GM23338 (cell line): ENCODE measurements around the gene MAP3K7CL. TPM values are rescaled to one million over a fixed set of nuclear protein-coding genes. Genes with fewer than 3 reads are reported as not detected.

ENCODE experiments used
- ATAC-seq: fragments of 200-7000 bp; cut with Tn5 transposase; 3 replicates; pipeline ENCODE4 v1.9.1; 2020
- DNase-seq: peaks from one replicate; pipeline ENCODE4 v3.0.0-alpha.2; 2015; ENCODE audit warnings: low spot score
- H2AFZ ChIP-seq: fragments of 200-600 bp; sonication (generic); 2 replicates; pipeline ENCODE4 v1.8.0; 2016; ENCODE audit warnings: antibody characterized with exemption, mild to moderate bottlenecking, moderate library complexity
- H3F3A ChIP-seq: fragments of 200-600 bp; sonication (generic); replicated peaks from 2 replicates; pipeline ENCODE4 v1.8.0; 2017; ENCODE audit warnings: antibody characterized with exemption, mixed run types, low read depth
- H3K27ac ChIP-seq: fragments of 200-600 bp; sonication (generic); 2 replicates; pipeline ENCODE4 v1.6.1; 2016; ENCODE audit warnings: low read depth
- H3K27me3 ChIP-seq: fragments of 200-600 bp; sonication (generic); 2 replicates; pipeline ENCODE4 v1.8.0; 2016; ENCODE audit warnings: mild to moderate bottlenecking, mixed run types, moderate library complexity; ENCODE audit not compliant: insufficient read depth
- H3K36me3 ChIP-seq: fragments of 200-600 bp; sonication (generic); 2 replicates; pipeline ENCODE4 v1.8.0; 2016; ENCODE audit warnings: mild to moderate bottlenecking; ENCODE audit not compliant: insufficient read depth
- H3K4me1 ChIP-seq: fragments of 200-600 bp; sonication (generic); 2 replicates; pipeline ENCODE4 v1.8.0; 2016; ENCODE audit warnings: mild to moderate bottlenecking, moderate library complexity; ENCODE audit not compliant: insufficient read depth
- H3K4me2 ChIP-seq: fragments of 200-600 bp; sonication (generic); 2 replicates; pipeline ENCODE4 v1.7.1; 2017; ENCODE audit warnings: mixed run types
- H3K4me3 ChIP-seq: fragments of 200-600 bp; sonication (generic); 2 replicates; pipeline ENCODE4 v1.6.1; 2016; ENCODE audit warnings: mixed run types
- H3K79me2 ChIP-seq: fragments of 200-600 bp; sonication (generic); replicated peaks from 2 replicates; pipeline ENCODE4 v1.8.0; 2017; ENCODE audit warnings: mild to moderate bottlenecking; ENCODE audit not compliant: insufficient read depth
- H3K9me2 ChIP-seq: fragments of 200-600 bp; sonication (generic); 2 replicates; pipeline ENCODE4 v1.8.0; 2017; ENCODE audit not compliant: insufficient read depth
- H4K20me1 ChIP-seq: fragments of 200-600 bp; sonication (generic); replicated peaks from 2 replicates; pipeline ENCODE4 v1.8.0; 2017; ENCODE audit warnings: mild to moderate bottlenecking; ENCODE audit not compliant: insufficient read depth
- H3K27ac Mint-ChIP-seq: 2 replicates; pipeline ENCODE4 v1.8.0; 2020; ENCODE audit warnings: inconsistent platforms, mild to moderate bottlenecking, moderate library complexity, mixed read lengths
- H3K27me3 Mint-ChIP-seq: 3 replicates; pipeline ENCODE4 v1.8.0; 2022; ENCODE audit warnings: low read depth, mild to moderate bottlenecking, moderate library complexity, mixed read lengths, inconsistent platforms; ENCODE audit not compliant: insufficient read depth, poor library complexity
- H3K36me3 Mint-ChIP-seq: 3 replicates; pipeline ENCODE4 v1.8.0; 2021; ENCODE audit warnings: low read depth, mild to moderate bottlenecking, inconsistent platforms, moderate library complexity, mixed read lengths
- H3K4me1 Mint-ChIP-seq: 3 replicates; pipeline ENCODE4 v1.8.0; 2020; ENCODE audit warnings: mild to moderate bottlenecking, inconsistent platforms, mixed read lengths
- H3K4me3 Mint-ChIP-seq: 3 replicates; pipeline ENCODE4 v1.8.0; 2021; ENCODE audit warnings: moderate library complexity, mild to moderate bottlenecking, inconsistent platforms, mixed read lengths
- H3K9me3 Mint-ChIP-seq: 3 replicates; pipeline ENCODE4 v1.8.0; 2020; ENCODE audit warnings: moderate library complexity, mild to moderate bottlenecking, inconsistent platforms, mixed read lengths
- CREB1 ChIP-seq: fragments of 250-450 bp; sonication (Bioruptor Pico); IDR thresholded peaks from 2 replicates; pipeline ENCODE4 v1.5.0; 2020; ENCODE audit warnings: low read depth, mild to moderate bottlenecking, moderate library complexity
- EZH2 ChIP-seq: fragments of 200-600 bp; sonication (generic); IDR thresholded peaks from one replicate; pipeline ENCODE4 v1.8.0; 2017; ENCODE audit warnings: antibody characterized with exemption, mild to moderate bottlenecking, low read depth; ENCODE audit not compliant: unreplicated experiment
- EZH2phosphoT487 ChIP-seq: fragments of 200-600 bp; sonication (generic); IDR thresholded peaks from one replicate; pipeline ENCODE4 v1.8.1; 2018; ENCODE audit warnings: antibody characterized with exemption; ENCODE audit not compliant: unreplicated experiment
- JUNB ChIP-seq: IDR thresholded peaks from one replicate; pipeline ENCODE4 v1.6.1; 2016; ENCODE audit warnings: antibody characterized with exemption; ENCODE audit not compliant: unreplicated experiment
- NANOG ChIP-seq: IDR thresholded peaks from 2 replicates; pipeline ENCODE4 v1.6.1; 2016; ENCODE audit warnings: antibody characterized with exemption, borderline replicate concordance
- POLR2AphosphoS5 ChIP-seq: IDR thresholded peaks from 2 replicates; pipeline ENCODE4 v1.6.1; 2016; ENCODE audit warnings: antibody characterized with exemption, low read depth
- STAT1 ChIP-seq: IDR thresholded peaks from one replicate; pipeline ENCODE4 v1.6.1; 2016; ENCODE audit warnings: antibody characterized with exemption; ENCODE audit not compliant: unreplicated experiment
- ZNF114 ChIP-seq: fragments of 250-450 bp; sonication (Bioruptor Pico); IDR thresholded peaks from 2 replicates; pipeline ENCODE4 v1.5.0; 2020; ENCODE audit warnings: mild to moderate bottlenecking, moderate library complexity
- ZNF331 ChIP-seq: fragments of 250-450 bp; sonication (Bioruptor Pico); IDR thresholded peaks from 2 replicates; pipeline ENCODE4 v1.5.0; 2020; ENCODE audit warnings: low read depth, mild to moderate bottlenecking, moderate library complexity
- ZNF462 ChIP-seq: fragments of 250-450 bp; sonication (Bioruptor Pico); IDR thresholded peaks from 2 replicates; pipeline ENCODE4 v1.5.0; 2020; ENCODE audit warnings: mild to moderate bottlenecking, moderate library complexity
- polyA plus RNA-seq: library from polyadenylated mRNA; unstranded; fragments of >200 nt; fragmentation: Nextera tagmentation; extraction: Ambion mirVana; gene quantifications from 2 replicates; pipeline ENCODE4 v1.2.1, GENCODE V29; 2016
- total RNA-seq: library from RNA; depleted of rRNA; stranded (reverse); fragments of >200 nt; shearing (Covaris generic); gene quantifications from 2 replicates; pipeline ENCODE4 v1.2.3, GENCODE V29; 2014
- TF ChIP-seq, protein P1 (sequence below): IDR thresholded peaks from 2 replicates; pipeline ENCODE4 v1.6.1; 2016; ENCODE audit warnings: antibody characterized with exemption
- TF ChIP-seq, protein P2 (sequence below), 2 experiments: fragments of 200-600 bp in 1 of 2; sonication (generic) in 1 of 2; conservative IDR thresholded peaks; 2 replicates each; pipeline versions ENCODE4 v1.5.1 to v1.6.1; 2016 to 2017; ENCODE audit warnings: antibody characterized with exemption in 2 of 2, low read depth in 2 of 2, mild to moderate bottlenecking in 2 of 2, moderate library complexity in 1 of 2
- TF ChIP-seq, protein P3 (sequence below): IDR thresholded peaks from one replicate; pipeline ENCODE4 v1.6.1; 2018; ENCODE audit warnings: antibody characterized with exemption; ENCODE audit not compliant: unreplicated experiment

Gene MAP3K7CL
- total and polyA plus RNA-seq, 2 experiments from 2014 or later: 2.4 to 3.6 TPM

GRCh38 chr21:29091033-29091432, 39.4 kb upstream of the MAP3K7CL start:
- H3K4me1 Mint-ChIP-seq: peaks cover 13% of the 10 kb centered on the region
- Histone ChIP-seq H3K4me1 (no peaks in the 10 kb centered on the region; the same call in 1 of the 2 replicates), H3K4me3 (no peak overlapping the region), H2AFZ (no peak overlapping the region), H3K27ac (no peak overlapping the region), H3K4me2 (no peak overlapping the region), H3K9me2 (no peaks in the 10 kb centered on the region), H3K79me2 (no peaks in the 10 kb centered on the region), H3K36me3 (no peaks in the 10 kb centered on the region), H3K27me3 (no peaks in the 10 kb centered on the region), H4K20me1 (no peaks in the 10 kb centered on the region), H3F3A (no peaks in the 10 kb centered on the region)
- H3K4me3 Mint-ChIP-seq: no peak overlapping the region
- H3K27ac Mint-ChIP-seq: no peak overlapping the region
- TF ChIP-seq CREB1 (CRISPR knock-in tag) (no peak), POLR2AphosphoS5 (no peak), EZH2phosphoT487 (no peak), NANOG (no peak), ZNF114 (CRISPR knock-in tag) (no peak), JUNB (no peak), ZNF462 (CRISPR knock-in tag) (no peak), STAT1 (no peak), EZH2 (no peak), ZNF331 (no peak)
- TF ChIP-seq, protein P1, sequence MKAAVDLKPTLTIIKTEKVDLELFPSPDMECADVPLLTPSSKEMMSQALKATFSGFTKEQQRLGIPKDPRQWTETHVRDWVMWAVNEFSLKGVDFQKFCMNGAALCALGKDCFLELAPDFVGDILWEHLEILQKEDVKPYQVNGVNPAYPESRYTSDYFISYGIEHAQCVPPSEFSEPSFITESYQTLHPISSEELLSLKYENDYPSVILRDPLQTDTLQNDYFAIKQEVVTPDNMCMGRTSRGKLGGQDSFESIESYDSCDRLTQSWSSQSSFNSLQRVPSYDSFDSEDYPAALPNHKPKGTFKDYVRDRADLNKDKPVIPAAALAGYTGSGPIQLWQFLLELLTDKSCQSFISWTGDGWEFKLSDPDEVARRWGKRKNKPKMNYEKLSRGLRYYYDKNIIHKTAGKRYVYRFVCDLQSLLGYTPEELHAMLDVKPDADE: no peak
- TF ChIP-seq, protein P2, sequence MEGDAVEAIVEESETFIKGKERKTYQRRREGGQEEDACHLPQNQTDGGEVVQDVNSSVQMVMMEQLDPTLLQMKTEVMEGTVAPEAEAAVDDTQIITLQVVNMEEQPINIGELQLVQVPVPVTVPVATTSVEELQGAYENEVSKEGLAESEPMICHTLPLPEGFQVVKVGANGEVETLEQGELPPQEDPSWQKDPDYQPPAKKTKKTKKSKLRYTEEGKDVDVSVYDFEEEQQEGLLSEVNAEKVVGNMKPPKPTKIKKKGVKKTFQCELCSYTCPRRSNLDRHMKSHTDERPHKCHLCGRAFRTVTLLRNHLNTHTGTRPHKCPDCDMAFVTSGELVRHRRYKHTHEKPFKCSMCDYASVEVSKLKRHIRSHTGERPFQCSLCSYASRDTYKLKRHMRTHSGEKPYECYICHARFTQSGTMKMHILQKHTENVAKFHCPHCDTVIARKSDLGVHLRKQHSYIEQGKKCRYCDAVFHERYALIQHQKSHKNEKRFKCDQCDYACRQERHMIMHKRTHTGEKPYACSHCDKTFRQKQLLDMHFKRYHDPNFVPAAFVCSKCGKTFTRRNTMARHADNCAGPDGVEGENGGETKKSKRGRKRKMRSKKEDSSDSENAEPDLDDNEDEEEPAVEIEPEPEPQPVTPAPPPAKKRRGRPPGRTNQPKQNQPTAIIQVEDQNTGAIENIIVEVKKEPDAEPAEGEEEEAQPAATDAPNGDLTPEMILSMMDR (conservative IDR thresholded peaks at IDR 0.05; ENCODE audit: low read depth in 2 of 2): no peak
- TF ChIP-seq, protein P3, sequence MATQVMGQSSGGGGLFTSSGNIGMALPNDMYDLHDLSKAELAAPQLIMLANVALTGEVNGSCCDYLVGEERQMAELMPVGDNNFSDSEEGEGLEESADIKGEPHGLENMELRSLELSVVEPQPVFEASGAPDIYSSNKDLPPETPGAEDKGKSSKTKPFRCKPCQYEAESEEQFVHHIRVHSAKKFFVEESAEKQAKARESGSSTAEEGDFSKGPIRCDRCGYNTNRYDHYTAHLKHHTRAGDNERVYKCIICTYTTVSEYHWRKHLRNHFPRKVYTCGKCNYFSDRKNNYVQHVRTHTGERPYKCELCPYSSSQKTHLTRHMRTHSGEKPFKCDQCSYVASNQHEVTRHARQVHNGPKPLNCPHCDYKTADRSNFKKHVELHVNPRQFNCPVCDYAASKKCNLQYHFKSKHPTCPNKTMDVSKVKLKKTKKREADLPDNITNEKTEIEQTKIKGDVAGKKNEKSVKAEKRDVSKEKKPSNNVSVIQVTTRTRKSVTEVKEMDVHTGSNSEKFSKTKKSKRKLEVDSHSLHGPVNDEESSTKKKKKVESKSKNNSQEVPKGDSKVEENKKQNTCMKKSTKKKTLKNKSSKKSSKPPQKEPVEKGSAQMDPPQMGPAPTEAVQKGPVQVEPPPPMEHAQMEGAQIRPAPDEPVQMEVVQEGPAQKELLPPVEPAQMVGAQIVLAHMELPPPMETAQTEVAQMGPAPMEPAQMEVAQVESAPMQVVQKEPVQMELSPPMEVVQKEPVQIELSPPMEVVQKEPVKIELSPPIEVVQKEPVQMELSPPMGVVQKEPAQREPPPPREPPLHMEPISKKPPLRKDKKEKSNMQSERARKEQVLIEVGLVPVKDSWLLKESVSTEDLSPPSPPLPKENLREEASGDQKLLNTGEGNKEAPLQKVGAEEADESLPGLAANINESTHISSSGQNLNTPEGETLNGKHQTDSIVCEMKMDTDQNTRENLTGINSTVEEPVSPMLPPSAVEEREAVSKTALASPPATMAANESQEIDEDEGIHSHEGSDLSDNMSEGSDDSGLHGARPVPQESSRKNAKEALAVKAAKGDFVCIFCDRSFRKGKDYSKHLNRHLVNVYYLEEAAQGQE: no peak
- DNase-seq (no peak), ATAC-seq (no peak)
- H3K36me3 Mint-ChIP-seq: no peaks in the 10 kb centered on the region
- no peaks in the 10 kb centered on the region for H3K9me3 Mint-ChIP-seq
- peaks cover 6% of the 10 kb centered on the region for H3K27me3 Mint-ChIP-seq
